Measurements from ENCODE around the gene MAP1LC3A.
"Not testable (repeated sequence)": the region's sequence is repeated elsewhere in the genome, so short reads cannot be mapped to it uniquely, and the experiment has no call there.

MAP1LC3A gene

DNA sequence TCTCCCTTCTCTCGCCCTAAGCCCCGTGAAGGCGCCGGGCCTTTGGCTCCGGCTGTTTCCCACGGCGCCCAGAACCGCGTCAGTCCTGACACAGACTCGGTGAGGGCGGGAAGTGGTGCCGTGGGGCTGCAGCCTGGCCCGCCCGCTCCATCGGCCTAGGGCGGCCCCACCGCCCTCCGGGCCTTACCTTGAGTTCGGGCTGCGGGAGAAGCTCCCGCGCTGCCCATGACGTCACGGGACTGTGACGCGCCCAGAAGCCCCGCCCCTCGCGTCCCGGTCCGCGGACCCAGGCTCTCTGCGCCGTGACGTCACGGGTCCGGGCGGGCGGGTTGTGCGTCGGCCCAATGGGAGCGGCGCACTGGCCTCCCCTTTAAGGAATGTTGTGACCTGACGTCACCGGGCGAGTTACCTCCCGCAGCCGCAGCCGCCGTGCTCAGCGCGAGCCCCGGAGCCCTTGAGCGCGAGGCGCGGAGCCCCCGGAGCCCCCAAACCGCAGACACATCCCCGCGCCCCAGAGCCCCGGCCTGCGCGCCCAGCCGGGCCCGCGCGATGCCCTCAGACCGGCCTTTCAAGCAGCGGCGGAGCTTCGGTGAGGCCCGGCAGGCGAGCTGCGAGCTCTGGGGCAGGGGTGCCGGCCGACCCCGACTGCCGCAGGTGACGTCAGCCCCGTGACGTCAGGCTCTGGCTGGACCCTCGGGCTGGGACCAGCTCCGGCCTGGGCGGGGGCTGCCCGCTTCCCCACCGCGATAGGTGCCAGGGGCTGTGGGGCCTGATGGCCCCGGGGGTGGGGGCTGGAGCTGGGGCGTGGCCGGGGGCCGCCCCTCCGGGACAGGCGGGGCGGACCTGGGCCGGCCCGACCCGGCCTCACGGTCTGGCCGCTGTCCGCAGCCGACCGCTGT lies at the start of gene MAP1LC3A:
MAP1LC3A (plus strand) TSS at position 399 of the 899 bp plus-strand sequence; CDS start at position 550, 151 bp downstream.
- no peak for DNase-seq

DNA sequence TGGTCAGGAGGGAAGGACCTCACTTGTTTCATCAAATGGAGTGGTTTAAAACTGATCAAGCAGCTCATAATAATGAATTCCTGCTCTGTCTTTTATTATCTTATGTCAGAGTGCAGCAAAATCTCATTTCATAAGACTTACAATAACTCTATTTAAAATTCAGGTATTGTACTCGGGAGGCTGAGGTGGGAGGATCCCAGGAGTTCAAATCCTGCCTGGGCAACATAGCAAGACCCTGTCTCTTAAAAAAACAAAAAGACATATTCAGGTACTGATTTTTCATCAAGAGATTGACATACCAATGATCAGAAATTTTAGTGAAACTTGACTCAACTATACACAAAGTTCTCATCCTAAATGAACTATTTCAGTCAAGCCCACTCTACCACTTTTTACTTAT lies 47.9 kb upstream of the MAP1LC3A start:
- no peak for DNase-seq

DNA sequence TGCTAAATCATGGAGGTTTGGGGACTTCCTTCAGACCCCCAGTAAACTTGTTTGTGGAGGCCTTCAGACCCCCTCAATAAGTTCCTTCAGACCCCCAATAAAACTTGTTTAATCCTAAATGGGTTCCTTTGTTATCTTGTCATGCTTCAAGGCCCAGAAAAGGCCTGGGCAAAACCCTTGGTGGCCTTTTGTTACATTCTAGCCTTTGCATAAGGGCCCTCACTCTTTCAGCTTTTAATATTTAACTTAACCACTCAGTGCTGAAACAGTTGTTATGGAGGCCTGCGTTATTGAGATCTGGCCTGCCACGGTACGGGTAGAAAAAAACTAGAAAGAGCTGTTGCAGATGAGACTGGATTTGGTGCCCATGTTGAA lies 46.6 kb upstream of the MAP1LC3A start:
- no peak for DNase-seq

DNA sequence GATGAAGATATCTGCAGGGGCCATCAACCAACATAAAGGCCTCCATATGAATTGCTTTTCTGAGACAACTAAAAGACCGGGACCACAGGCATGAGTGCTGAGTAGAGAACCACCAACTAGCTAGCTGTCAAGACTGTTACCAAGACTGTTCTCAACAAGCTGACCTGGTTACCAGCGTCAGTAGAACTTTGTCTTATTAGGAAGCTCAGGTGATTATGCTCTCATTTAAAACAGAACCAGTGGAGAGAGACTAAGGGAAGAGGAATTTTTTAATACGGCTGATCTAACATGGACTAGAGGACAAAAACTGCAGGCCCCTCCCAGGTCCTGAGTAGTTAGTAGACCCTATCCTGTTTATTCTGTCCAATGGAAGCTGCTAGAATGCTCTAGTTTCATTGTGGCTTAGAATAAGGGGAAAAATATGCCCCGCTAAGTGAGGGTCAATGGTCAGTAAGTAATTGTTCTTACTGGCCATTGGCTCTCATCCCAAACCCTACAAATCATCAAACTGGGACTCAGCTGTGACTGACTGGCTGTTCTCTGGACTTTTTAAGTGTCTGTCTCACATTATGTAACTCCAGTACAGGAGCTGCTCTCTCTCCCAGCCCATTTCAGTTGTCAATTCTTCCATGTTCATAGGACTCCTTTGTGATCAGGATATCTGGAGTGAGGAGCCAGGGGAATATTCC lies 46.1 kb upstream of the MAP1LC3A start:
- DNase-seq: no peak

DNA sequence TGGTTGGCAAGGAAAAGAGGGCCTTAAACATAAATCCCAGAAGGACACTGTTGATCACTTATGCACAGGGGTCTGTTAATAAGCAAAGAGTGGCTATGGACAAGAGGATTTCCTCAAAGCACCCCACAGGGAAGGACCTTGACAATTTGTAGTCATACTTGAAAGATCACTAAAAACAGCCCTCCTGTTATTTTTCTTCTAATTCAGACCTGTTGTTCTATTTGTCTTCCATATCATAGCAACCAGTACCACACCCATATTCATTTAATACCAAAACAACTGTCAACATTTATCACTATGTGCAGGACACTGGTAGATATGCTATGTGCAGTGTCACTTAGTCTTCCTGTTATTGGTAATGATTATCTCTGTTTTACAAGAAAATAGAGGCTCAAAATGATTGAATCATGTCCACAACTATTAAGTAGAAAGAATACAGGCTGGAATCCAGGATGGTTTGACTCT lies 45.5 kb upstream of the MAP1LC3A start:
- no peak for DNase-seq

DNA sequence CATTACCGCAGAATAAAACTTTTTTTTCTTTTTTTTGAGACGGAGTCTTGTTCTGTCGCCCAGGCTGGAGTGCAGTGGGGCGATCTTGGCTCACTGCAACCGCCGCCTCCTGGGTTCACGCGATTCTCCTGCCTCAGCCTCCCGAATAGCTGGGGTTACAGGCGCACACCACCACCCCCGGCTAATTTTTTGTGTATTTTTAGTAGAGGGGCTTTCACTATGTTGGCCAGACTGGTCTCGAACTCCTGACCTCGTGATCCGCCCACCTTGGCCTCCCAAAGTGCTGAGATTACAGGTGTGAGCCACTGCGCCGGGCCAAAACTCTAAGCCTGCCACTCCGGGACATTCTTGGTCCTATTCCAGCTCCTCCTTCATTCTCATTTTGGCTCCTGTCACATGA lies 44.5 kb upstream of the MAP1LC3A start:
- not testable (repeated sequence) for DNase-seq

DNA sequence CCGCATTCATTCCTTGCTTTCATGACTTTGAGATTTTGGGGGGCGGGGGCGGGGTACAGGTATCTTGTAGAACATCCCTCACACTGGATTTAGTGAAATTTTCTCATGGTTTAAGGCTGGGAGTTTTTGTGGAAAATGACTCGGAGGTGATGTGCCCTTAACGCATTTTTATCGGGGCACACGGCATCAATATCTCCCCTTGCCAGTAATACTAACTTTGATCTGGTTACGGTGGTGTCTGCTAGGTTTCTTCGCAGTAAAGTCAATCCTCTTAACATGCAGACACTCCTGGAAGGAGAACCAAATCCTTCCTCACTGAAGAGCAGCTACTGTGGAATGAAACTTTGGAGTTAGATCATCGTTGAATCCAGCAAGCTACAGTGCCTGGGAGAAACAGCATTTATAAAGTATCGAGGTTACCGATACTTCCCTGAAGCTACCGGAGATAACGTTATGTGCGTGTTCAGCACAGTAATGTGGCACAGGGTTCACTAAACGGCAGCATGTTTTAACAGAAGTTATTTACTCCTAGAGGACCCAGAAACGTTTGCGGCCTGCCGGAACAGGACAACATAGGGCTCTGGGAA lies 43.5 kb upstream of the MAP1LC3A start:
- DNase-seq: no peak

DNA sequence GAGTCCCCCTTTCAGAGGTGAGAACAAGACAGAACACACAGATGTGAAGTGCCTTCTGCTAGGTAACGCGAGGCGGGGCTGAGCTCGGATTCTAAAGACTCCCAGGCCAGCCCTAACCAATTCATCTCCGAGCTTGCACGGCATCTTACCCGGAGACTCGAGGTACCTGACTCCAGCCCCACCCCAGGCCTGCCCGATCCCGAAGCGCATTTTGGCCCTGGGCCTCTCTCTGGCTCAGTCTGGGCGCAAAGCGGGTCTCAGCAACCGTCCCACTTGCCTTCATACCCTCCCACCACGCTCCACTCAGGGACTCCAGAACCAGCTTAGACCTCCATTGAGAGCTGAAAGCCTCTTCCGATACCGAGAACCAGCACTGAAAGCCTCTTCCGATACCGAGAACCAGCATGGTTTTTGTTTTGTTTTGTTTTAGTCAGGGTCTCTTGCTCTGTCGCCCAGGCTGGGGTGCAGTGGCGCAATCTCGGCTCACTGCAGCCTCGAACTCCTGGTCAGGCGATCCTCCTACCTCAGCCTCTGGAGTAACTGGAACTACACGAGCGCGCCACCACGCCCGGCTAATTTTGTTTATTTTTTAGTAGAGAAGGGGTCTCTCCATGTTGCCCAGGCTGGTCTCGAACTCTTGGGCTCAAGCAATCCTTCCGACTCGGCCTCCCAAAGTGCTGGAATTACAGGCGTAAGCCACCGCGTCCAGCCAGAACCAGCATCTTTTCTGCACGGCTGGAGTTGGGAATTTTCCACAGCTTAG lies 42.9 kb upstream of the MAP1LC3A start:
- DNase-seq: peak; percentile 4

DNA sequence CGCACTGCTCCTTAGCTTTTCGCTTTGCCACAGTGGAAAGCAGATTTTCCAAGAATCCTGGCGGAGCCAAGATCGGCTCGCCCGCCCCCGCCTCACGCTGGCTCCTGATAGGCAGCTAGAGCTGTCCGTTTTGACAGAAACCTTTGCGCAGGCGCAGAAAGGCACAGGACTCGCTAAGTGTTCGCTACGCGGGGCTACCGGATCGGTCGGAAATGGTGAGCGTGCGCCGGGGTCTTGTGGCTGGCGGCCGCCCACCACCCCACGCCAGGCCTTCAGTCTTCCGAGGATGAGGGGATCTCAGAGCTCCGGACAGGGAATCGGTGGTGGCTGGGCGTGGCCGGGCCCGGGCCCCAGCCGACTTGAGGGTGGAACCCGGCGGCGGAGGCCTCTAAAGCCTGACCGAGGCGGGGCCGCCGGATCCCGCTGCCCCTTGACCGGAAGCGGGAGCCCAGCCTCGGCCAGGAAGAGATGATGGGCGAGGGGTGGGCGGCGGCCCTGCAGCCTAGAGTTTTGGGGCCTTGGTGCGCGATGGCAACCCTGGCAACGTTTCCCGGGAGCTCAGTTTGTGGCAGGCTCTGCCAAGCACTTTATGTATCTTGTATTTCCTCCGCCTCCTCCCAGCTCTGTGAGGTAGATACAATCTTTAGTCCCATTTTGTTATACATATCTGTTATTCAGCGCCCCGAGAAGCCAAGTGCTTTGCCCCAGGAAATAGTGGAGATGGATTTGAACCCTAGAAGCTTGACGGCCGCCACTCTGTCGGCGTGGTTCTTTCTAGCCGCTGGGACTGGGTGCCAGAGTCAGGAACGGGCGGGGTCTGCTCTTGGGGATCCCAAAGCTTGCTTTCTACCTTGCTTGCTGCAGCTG lies 42.0 kb upstream of the MAP1LC3A start, which contains the start of gene DYNLRB1:
DYNLRB1 (plus strand) TSS at position 176 of the 867 bp plus-strand sequence; CDS start at position 213, 37 bp downstream.
- peak; percentile 58 for DNase-seq

DNA sequence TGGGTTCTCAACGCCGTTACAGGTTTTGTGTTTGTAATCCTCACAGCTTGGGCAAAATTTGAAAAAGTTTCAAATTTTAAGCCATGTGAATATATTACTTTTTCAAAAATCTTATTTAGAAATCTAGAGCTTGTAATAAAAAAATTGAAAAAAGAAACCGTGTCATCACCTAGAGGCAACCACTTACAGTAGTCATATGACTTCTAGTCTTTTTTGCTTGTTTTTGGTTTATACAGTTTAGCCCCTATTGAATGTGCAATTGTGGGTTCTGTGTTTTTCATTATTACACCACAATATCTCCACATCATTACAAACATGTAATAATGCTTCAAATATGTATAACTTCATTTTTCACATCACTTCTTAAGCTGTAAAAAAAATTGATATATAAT lies 41.4 kb upstream of the MAP1LC3A start:
- DNase-seq: no peak

DNA sequence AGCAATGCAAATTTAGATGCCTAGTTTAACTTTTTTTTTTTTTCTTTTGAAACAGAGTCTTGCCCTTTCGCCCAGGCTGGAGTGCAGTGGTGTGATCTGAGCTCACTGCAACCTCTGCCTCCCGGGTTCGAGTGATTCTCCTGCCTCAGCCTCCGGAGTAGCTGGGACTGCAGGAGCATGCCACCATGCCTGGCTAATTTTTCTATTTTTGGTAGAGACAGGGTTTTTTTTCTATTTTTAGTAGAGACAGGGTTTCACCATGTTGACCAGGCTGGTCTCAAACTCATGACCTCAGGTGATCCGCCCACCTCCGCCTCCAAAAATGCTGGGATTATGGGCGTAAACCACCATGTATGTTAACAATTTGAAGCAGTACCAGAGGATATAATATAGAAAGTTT lies 39.7 kb upstream of the MAP1LC3A start:
- DNase-seq: not testable (repeated sequence)

DNA sequence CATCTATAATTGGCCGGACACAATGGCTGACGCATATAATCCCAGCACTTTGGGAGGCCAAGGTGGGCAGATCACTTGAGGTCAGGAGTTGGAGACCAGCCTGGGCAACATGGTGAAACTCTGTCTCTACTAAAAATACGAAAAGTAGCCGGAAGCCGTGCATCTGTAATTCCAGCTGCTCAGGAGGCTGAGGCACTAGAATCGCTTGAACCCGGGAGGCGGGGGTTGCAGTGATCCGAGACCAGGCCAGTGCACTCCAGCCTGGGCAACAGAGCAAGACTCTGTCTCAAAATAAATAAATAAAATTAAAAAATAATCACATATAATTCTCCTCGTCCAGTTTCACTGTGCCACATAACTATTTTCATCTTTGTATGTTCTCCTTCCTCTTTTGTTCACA lies 38.7 kb upstream of the MAP1LC3A start:
- DNase-seq: not testable (repeated sequence)

DNA sequence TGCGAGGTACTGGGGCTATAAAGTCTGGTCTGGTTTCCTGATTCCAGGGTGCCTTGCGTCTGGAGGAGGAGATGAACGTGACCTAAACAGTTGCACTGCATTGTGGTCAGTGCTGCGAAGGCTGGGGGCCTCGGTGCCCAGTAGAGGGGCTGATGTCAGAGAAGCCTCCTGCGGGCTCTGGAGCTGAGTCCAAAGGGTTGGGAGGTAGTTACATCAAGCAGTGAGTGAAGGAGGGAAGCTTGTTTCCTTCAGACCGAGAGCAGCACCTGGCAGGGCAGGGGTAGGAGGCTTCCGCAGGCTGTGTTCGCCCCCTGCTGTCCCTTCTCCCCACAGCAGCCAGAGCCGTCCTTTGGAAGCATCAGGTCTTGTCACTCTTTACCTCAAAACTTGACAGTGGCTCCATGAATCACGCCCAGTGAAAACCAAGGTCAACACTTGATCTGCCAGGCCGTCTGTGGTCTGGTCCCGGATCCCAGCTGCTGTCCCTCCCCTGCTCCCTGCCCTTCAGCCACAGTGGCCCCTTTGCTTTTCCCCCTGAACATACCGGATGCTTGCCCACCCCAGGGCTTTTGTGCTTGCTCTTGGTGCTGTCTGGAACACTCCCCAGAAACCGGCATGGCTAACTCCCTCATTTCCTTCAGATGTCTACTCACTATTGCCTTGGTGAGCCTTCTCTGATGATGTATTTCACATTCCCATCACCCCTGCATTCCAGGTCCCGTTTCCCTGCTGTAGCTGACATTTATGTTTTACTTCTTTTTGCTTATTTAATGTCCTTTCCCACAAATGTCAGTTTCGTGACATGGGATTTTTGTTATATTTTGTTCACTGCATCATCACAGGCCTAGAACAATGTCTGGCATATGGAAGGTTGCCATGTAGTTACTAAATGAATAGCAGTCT lies 35.3 kb upstream of the MAP1LC3A start:
- DNase-seq: no peak

DNA sequence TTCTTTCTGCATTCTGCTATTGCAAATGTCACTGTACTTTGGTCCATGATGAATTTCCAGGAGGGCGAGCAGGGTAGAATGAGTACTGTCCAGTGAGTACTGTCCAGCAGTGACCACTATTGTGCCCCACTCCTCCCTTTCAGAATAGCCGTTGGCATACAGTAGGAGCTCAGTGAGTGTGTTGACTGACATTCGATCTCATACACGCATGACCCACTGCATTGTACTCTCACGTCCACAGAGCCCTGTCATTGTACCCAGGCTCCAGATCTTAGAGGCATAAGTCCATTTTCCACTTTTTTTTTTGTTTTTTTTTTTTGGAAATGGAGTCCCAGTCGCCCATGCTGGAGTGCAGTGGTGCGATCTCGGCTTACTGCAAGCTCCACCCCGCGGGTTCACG lies 34.1 kb upstream of the MAP1LC3A start:
- DNase-seq: no peak

DNA sequence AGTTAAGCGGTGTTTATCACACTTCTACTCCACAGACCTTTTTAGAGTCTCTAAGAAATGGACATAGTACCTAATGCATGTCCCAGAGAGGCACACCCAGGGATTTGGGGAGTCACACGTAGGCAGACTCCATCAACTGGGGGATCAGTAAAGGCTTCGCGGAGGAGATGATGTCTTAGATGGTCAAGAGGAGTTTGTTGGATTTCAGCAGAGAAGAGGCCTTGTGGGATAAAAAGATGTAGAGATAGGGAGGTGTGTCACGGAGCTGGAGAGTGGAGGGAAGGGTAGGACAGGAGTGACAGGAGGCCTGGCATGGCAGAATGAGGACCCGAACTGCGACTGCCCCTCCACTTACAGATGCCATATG lies 33.2 kb upstream of the MAP1LC3A start:
- no peak for DNase-seq

DNA sequence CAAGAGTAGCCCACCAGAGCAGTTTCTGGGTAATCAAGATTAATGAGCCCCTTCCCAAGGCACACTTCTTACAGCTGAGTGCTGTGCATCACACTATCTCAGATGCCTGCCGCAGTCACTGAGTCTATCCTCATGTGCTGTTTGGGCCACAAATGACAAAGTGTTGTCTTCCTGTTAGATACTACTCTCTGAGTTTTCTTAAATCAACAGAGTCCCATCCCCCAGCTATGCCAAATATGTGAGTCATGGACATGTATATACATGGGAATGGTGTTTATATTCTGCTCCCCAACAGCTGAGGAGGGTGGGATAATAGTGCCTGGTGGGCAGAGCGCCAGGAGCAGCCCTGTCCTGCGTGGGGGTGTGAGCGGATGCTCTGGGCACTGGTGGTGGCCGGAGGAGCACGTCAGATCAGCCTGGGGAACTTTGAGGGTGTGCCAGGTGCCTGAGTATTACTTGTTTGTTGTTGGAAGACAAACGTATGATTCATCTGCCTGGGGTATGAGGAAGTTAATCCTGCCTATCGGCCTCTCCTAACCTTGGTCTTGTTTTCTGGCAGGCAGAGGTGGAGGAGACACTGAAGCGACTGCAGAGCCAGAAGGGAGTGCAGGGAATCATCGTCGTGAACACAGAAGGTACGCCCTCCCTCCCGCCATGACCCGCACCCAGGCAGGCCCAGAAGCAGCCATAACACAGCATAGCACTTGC lies 32.7 kb upstream of the MAP1LC3A start:
- DNase-seq: no peak

DNA sequence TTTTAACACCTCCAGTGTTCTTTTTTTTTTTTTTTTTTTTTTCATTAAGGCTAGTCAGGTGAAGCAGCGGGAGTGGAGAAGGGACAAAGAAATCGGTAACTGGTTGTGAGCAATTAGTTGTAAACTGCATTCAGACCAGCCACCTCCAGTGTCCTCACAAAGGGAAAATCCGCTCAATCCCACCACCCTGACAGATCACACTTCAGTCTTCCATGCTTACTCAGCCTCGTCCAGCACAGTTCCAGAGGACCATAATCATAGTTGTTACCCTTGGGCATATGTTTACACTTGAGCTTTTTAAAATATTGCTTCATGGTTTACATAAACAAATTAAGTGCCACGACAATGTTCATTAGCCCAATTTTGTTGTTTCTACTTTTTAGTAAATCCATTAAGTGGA lies 32.1 kb upstream of the MAP1LC3A start:
- DNase-seq: no peak

DNA sequence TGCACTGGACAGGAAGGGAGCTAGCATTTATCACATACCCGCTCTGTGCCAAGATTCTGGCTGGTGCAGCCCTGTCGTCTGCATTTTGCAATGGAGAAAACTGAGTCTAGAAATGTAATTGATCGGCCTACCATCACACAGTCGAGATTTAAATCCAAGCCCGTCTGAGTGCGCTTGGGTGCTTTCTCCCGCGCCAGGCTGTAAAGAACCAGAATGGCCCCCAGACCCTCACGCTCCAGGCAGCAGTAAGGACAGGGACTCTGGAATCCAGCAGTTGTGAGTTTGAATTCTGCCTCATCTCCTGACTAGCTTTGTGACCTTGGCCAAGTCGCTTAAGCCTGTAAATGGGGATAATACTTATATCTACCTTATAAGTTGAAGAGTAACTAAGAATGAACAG lies 31.5 kb upstream of the MAP1LC3A start:
- no peak for DNase-seq

DNA sequence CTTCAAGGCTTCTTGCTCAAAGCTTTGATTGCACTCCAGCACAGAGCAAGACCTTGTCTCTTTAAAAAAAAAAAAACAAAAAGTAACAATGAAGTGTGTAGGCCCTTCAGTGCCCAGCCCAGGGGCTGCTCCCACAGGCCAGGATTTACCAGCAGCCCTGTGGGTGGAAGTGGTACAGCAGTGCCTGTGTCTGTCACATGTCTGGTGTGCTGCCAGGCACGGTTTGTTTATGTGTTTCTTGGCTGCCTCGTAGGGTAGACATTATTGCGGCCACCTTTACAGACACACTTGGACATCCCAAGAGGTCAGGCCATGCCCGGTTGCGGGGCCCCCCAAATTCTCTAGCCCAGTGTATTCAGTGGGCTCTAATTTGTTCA lies 29.6 kb upstream of the MAP1LC3A start:
- DNase-seq: no peak

DNA sequence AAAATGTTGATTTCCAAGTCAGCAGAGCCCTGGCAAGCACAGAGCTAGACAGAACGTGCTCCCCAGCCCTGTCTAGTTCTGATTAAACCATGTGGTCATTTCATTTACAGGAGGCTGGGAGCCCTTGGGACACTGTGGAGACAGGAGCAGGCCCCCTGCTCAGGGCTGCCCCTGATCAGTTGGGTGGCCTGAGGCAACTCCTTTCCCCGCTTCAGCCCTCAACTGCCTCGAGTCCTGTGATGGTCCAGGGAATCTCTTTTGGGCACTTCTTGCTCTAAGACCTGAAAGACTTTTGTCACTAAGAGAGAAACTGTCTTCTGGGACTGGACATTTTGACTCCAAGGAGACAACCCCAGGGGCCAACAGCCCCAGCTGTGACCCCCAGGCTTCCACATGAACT lies 28.8 kb upstream of the MAP1LC3A start:
- DNase-seq: no peak
